ENCODE results near the gene SLC6A5.

Gene SLC6A5

DNA sequence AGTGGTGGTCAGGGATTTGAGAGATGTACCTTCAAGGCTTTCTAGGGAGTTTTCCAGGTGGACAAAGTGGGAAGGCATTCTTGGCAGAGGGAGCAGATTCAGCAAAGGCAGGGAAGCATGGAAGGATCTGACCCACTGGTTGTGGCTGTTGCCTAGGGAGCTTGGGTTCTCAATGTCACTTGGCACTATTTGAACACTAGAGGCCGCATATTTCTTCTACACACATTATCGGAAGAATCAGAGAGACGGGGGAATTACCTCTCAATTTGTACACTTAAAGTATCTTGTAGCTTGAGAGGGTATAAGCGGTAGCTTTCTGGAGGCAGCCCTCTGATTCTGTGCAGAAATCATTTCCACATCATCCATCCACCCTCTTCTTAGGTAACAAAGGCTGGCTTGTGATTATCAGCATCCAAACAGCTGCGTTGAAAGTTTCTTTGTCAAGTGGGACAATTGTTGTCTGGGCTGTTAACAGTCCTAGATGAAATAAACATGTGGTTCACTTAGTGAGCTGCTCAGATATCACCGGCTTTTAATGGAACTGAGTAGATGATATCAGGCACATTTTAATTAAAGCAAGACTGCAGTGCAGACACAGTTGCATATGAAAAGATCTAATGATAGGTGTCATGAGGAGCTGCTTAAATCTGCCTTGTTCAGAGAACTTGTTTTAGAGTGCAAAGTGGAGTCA is 72.6 kb downstream of the SLC6A5 start:
- DNase-seq, result no peak

DNA sequence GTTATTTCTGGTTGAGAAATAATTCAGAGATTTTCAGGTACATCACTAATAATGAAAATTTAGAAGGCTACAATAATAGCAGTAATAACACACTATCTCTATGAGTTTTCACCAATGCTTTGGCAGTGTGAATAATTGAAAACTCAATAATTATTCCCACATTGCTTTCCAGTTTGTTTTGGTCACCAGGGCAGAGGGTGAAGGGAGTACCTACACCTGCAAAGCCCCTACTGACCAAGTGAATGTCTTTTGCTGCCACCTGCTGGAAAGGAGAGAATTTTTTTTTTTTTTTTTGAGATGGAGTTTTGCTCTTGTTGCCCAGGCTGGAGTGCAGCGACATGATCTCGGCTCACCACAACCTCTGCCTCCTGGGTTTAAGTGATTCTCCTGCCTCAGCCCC is 73.2 kb downstream of the SLC6A5 start:
- DNase-seq, result no peak

DNA sequence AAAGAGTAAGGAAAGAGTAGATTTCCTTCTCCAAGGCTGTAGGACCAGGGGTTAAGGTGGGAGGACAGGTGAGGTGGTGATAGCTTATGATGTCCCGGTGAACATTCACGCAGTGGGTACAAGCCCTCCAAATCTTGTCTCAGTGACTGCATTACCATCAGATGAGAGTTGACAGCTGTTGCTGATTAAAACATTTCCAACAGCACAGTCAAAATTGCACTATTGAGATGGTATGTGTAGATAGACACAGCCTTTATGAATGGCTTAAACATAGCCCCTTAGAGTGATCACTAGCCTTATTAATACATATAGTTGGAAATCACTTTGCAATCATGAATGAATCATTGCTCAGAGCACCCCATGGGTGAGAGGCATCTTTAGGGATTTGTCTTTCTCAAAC is 77.2 kb downstream of the SLC6A5 start:
- DNase-seq, result no peak

GRCh38 chr11:20688761-20689160 is 89.4 kb downstream of the SLC6A5 start:
- DNase-seq, result no peak

GRCh38 chr11:20707876-20708275 is 108.5 kb downstream of the SLC6A5 start:
- DNase-seq, result no peak

All from stimulated activated CD4-positive, alpha-beta T cell treated with anti-CD3 and anti-CD28 coated beads, Interleukin-4, amount 100 ng/mL, for 1 hour (primary cell).